Mesothelial cell of epicardium (in vitro differentiated cells): ENCODE data around the gene PHYKPL. TPM values are rescaled to one million over a fixed set of nuclear protein-coding genes. Genes with fewer than 3 reads are reported as not detected.

Experiments
- DNase-seq, 2 experiments: peaks; one replicate each; pipeline ENCODE4 v3.0.0; 2021; ENCODE audit warnings: low spot score in 2 of 2; ENCODE audit not compliant: unreplicated experiment in 2 of 2
- H3K27ac Mint-ChIP-seq: 2 replicates; pipeline ENCODE4 v1.8.0; 2021; ENCODE audit warnings: mixed read lengths
- H3K27me3 Mint-ChIP-seq: 2 replicates; pipeline ENCODE4 v1.8.0; 2021; ENCODE audit warnings: low read depth, mixed read lengths
- H3K36me3 Mint-ChIP-seq: 2 replicates; pipeline ENCODE4 v1.8.0; 2021; ENCODE audit warnings: mixed read lengths
- H3K4me1 Mint-ChIP-seq: 2 replicates; pipeline ENCODE4 v1.8.0; 2021; ENCODE audit warnings: mixed read lengths
- H3K4me3 Mint-ChIP-seq: 2 replicates; pipeline ENCODE4 v1.8.0; 2021; ENCODE audit warnings: mild to moderate bottlenecking, moderate library complexity, mixed read lengths
- H3K9me3 Mint-ChIP-seq: 2 replicates; pipeline ENCODE4 v1.8.0; 2021; ENCODE audit warnings: mixed read lengths
- total RNA-seq: library from RNA; stranded (reverse); gene quantifications from 3 replicates; pipeline ENCODE4 v1.2.1, GENCODE V29; 2021
- TF ChIP-seq, protein P1 (sequence below): fragments of 200-600 bp; sonication (generic); IDR thresholded peaks from one replicate; pipeline ENCODE4 v1.5.0; 2021; ENCODE audit warnings: antibody characterized with exemption; ENCODE audit not compliant: unreplicated experiment

Gene PHYKPL
- total RNA-seq, 1 donor from 2014 or later, result 137 TPM

DNA sequence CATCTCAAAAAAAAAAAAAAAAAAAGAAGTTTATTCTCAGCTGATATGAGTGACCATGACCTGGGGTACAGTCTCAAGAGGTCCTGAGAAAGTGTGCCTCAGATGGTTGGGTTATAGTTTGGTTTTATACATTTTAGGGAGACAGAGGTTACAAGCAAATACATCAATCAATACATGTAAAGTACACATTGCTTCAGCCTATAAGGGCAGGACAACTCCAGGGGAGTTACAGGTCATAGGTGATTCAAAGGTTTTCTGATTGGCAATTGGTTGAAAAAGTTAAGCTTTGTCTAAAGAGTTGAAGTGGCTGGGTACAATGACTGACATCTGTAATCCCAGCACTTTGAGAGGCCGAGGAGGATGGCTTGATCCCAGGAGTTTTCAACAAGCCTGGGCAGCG is 43.2 kb downstream of the PHYKPL start:
- TF ChIP-seq, protein P1, sequence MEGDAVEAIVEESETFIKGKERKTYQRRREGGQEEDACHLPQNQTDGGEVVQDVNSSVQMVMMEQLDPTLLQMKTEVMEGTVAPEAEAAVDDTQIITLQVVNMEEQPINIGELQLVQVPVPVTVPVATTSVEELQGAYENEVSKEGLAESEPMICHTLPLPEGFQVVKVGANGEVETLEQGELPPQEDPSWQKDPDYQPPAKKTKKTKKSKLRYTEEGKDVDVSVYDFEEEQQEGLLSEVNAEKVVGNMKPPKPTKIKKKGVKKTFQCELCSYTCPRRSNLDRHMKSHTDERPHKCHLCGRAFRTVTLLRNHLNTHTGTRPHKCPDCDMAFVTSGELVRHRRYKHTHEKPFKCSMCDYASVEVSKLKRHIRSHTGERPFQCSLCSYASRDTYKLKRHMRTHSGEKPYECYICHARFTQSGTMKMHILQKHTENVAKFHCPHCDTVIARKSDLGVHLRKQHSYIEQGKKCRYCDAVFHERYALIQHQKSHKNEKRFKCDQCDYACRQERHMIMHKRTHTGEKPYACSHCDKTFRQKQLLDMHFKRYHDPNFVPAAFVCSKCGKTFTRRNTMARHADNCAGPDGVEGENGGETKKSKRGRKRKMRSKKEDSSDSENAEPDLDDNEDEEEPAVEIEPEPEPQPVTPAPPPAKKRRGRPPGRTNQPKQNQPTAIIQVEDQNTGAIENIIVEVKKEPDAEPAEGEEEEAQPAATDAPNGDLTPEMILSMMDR, result no peak
- DNase-seq, result no peak
- H3K36me3 Mint-ChIP-seq, result peaks cover 2% of the 10 kb centered on the region
- H3K27ac Mint-ChIP-seq, result no peak overlapping the region
- H3K4me1 Mint-ChIP-seq, result no peaks in the 10 kb centered on the region
- H3K27me3 Mint-ChIP-seq, result peaks cover 7% of the 10 kb centered on the region
- no peak overlapping the region for H3K4me3 Mint-ChIP-seq
- peaks cover 7% of the 10 kb centered on the region for H3K9me3 Mint-ChIP-seq

DNA sequence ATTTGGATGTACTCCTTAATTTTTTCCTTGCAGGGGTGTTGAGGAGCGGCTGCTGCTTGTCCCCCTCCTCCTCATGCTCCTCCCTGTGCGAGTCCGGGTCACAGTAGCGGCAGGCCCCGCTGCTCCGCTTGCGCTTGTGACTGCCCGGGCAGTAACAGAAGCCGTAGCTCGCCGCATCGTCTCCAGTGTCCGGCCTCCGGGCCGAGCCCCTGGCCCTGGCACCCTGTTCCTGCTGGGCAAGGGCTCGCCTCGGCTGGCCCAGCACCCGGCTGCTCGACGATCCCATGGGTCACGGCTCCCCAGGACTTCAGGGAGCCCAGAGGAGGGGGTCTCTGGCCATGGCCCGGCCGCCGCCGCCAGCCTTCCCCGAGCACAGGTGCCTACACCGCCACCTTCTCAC is 45.6 kb downstream of the PHYKPL start, which contains the start of gene GMCL2:
TSS of gene GMCL2 (minus strand) at position 358 of the 400 bp plus-strand sequence. CDS start at position 286, 72 bp downstream.
- H3K27me3 Mint-ChIP-seq, result no peaks in the 10 kb centered on the region
- DNase-seq, result no peak
- H3K36me3 Mint-ChIP-seq, result no peaks in the 10 kb centered on the region
- peak within 1 kb of the TSS; percentile 27 for H3K27ac Mint-ChIP-seq
- peaks cover 6% of the 10 kb centered on the region for H3K4me1 Mint-ChIP-seq
- H3K9me3 Mint-ChIP-seq, result no peaks in the 10 kb centered on the region
- TF ChIP-seq, protein P1, result no peak
- no peak within 1 kb of the TSS for H3K4me3 Mint-ChIP-seq

- H3K27ac Mint-ChIP-seq, result peak overlapping the region; percentile 27
- DNase-seq, result no peak
- no peaks in the 10 kb centered on the region for H3K36me3 Mint-ChIP-seq
- H3K4me1 Mint-ChIP-seq, result peaks cover 7% of the 10 kb centered on the region
- no peak overlapping the region for H3K4me3 Mint-ChIP-seq
- no peaks in the 10 kb centered on the region for H3K27me3 Mint-ChIP-seq
- H3K9me3 Mint-ChIP-seq, result no peaks in the 10 kb centered on the region
- TF ChIP-seq, protein P1, result no peak
Measured at GRCh38 chr5:178186427-178186826, 46.2 kb downstream of the PHYKPL start.

GRCh38 chr5:178182158-178182876 is 50.3 kb downstream of the PHYKPL start:
- H3K9me3 Mint-ChIP-seq, result peaks cover 4% of the 10 kb centered on the region
- TF ChIP-seq, protein P1, result no peak
- no peak for DNase-seq
- peaks cover 4% of the 10 kb centered on the region for H3K27me3 Mint-ChIP-seq
- peaks cover 7% of the 10 kb centered on the region for H3K4me1 Mint-ChIP-seq
- no peaks in the 10 kb centered on the region for H3K36me3 Mint-ChIP-seq
- no peak overlapping the region for H3K4me3 Mint-ChIP-seq
- no peak overlapping the region for H3K27ac Mint-ChIP-seq

DNA sequence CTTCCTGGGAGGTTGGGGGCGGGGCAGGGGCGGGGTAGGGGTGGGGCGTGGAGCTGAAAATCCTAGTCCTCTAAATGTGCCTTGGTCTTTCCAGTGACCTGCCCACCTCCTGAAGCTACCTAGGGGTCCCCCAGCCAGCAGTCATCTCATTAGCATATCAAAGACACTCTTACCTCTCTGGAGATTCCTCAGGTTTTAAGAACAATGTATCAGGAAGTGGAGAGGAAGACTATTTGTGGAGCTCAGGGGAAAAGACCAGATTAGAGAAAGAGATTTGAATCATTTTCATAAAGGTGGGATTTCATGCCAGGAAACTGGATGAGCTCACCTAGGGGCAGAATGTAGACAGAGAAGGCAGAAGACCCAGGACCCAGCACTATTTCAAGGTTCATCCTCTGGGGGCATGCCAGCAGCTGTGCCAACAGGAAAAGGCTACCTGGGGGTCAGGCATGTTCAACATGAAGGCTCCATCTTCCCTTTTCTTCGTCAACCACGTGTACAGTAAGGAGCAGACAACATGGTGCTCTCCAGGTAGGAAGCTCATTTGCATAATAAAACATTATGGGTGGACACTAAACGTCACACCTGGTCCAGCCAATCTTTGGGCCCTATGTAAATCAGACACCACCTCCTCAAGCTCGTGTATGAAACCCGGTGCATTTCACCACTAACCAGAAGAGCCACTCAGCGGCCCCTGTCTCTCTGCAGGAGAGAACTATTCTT is 52.3 kb downstream of the PHYKPL start:
- H3K9me3 Mint-ChIP-seq, result peaks cover 4% of the 10 kb centered on the region
- DNase-seq, result no peak
- TF ChIP-seq, protein P1, result no peak
- peaks cover 7% of the 10 kb centered on the region for H3K4me1 Mint-ChIP-seq
- H3K36me3 Mint-ChIP-seq, result no peaks in the 10 kb centered on the region
- H3K4me3 Mint-ChIP-seq, result no peak overlapping the region
- no peak overlapping the region for H3K27ac Mint-ChIP-seq
- peaks cover 4% of the 10 kb centered on the region for H3K27me3 Mint-ChIP-seq
